Erythroblast (primary cell): ENCODE measurements around the gene PGAM2.

Source experiments
- GATA1 ChIP-seq: IDR thresholded peaks from 2 replicates; pipeline ENCODE4 v1.6.1; 2011; ENCODE audit warnings: low read depth, mild to moderate bottlenecking, control low read depth, low read length, moderate library complexity
- POLR2A ChIP-seq: IDR thresholded peaks from 2 replicates; pipeline ENCODE4 v1.6.1; 2011; ENCODE audit warnings: mild to moderate bottlenecking, low read length

DNA sequence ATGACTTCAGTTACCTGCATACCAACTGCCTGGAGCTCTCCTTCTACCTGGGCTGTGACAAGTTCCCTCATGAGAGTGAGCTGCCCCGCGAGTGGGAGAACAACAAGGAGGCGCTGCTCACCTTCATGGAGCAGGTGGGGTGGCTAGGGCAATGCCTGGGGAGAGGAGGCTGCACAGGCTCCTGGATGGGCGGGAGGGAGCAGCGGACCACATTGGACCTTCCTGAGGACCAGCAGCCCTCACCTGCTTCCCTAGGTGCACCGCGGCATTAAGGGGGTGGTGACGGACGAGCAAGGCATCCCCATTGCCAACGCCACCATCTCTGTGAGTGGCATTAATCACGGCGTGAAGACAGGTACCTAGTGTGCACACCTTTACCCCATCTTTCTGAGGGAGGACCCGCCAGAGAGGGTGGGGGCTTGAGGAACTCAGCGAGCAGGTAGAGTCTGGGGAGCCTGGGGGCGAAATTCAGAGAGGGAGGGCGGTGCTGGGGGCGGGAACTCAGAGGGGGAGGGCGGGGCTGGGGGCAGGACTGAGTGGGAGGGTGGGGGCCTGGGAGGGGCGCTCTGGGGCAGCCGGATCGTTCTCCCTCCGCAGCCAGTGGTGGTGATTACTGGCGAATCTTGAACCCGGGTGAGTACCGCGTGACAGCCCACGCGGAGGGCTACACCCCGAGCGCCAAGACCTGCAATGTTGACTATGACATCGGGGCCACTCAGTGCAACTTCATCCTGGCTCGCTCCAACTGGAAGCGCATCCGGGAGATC is 47.8 kb upstream of the PGAM2 start:
- TF ChIP-seq POLR2A: no peak
- no peak for TF ChIP-seq GATA1
